TTC549 (cell line): Measurements from ENCODE around the gene PGAM2.

Source experiments
- FAIRE-seq: peaks from 2 replicates; lab custom pipeline; 2012; peaks lifted over from hg19 to GRCh38; lab: Jason Lieb, UNC

The PGAM2 gene

DNA sequence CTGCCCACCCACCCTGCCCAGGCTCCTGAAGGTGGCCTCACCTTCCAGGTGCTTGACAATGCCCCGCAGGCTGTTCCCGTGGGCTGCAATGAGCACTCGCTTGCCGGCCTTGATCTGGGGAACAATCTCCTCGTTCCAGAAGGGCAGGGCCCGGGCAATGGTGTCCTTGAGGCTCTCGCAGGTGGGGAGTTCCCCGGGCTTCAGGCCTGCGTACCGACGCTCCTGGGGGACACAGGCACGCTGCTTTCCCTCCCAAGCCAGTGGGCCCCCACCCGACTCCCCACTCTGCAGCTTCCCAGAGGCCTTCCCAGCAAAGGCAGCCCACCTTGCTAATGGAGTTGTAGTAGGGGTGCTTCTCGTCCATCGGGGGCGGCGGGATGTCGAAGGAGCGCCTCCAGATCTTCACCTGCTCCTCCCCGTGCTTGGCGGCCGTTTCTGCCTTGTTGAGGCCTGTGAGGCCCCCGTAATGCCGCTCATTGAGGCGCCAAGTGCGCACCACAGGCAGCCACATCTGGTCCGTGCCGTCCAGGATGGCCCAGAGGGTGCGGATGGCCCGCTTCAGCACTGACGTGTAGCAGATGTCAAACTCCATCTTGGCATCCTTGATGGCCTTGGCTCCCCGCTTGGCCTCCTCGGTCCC is 456 bp downstream of the PGAM2 start:
- FAIRE-seq: no peak

DNA sequence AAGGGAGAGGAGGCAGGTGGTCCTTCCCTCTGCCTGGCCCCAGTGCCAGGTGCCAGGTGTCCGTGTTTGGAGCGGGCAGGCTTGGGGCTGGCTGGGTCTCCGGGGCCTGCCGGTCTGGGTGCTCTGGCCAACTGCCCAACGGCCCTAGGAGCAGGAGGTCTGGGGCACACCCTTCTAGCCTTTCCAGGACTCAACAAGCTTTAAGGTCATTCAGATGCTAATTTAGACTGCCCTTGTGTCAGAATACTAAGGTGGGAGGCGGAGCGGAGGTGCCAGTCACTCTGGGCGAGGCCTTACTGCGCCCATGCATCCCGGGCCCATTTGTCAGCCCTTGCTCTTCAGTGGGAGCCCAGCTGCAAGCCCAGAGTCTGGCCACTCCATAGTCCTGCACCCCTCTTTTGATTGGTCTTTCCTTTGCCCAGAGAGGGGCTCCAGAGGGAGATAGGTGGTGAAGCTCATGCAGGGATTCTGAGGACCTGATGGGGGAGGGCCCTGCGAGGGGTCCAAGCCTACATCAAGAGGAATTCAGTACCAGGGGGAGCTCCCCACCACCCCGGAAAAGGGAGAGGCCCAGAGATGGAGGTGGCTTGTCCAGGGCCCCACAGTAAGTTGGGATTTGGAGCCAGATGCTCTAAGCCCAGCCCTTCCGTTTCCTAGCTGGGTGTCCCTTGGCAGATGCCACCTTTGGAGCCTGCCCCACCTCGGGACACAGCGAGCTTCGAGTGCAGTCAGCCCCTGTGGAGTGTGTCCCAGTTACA is 1.3 kb downstream of the PGAM2 start:
- FAIRE-seq: no peak

DNA sequence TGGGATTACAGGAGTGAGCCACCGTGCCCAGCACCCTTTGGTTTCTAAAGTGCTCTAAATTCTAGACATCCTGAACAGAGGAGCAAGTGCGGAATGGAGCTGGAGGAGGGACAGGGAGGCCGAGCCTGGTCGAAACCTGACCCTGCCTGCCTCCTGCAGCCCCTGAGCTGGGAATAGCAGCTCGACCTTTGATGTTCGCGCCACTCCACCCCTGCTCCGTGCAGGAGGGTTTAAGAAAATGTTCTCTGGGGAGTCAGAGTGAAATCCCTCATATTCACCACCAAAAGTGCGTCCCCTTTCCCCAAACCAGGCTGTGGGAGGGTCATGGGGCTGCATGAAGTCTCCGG is 1.8 kb downstream of the PGAM2 start:
- no peak for FAIRE-seq

DNA sequence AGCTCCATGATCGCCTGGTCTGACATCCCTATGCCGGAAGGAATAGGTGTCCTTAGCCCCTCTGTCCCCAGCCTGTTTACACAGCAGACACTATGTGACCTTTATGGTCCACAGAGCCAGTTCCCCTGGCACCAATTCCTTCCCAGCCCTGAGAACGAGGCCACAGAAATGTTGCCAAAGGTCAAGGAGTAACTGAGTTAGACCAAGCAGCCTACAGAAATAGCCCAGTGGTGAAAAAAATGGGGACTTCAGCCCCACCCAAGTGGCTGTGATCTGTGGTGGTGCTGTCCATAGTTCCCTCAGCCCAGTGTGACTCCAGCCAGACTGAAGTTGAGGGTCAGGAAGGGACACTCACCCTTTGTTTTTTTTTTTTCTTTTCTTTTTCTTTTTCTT is 2.5 kb downstream of the PGAM2 start:
- FAIRE-seq: no peak

DNA sequence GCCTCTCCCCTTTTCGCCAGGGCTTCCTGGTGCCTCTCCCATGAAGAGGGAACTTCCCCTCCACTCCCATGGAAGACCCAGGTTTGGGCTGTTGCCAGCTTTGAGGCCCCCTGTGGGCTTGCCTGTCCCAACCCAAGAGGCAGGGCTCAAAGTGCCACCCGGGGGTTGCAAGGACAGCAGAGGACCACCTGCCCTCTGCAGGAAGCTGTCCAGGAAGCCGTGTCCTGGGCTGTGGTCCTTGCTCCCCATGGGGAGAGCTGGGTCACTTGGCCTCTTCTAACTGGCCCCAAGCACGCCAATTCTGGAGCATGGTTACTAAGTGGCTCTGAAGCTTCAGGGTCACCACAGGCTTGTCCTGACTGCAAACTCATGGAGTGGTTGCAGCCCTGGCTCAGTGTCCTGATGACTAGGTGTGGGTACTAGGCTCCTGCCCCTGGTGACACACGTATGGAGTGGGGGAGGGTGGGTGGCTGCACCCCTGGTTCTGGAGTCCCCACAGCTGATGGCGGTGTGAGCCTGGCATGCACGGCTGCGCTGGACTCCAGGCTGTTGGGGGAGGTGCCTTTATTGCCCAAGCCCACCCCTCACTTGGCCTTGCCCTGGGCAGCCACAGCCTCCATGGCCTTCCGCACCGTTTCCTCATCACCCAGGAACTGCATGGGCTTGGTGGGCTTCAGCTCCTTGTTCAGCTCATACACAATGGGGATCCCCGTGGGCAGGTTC is 3.0 kb downstream of the PGAM2 start:
- FAIRE-seq: no peak

DNA sequence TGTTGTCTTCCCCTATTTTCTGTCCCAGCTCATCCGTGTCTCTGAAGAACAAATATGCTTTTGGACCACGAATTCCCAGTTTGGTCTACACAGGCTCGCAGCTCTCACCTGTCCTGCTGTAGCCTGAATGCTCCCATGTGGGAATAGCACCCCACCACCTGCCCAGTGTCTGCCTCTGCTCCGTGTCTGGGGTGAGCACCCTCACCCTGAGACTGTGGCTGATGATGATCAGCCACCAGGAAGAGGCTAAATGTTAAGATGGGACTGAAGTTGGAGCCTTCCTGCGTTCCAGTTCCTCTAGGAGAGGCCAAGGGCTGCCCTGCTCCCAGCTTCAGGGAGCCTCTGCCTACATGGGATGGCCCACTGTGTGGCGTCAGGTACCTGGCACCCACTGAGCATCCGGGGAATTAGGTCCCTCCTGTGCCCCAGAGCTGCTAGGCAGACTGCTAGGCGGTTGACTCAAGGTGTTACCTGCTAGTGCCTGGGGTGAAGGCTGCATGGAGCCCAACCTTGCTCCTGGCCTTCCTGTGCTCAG is 3.7 kb downstream of the PGAM2 start:
- FAIRE-seq: no peak

DNA sequence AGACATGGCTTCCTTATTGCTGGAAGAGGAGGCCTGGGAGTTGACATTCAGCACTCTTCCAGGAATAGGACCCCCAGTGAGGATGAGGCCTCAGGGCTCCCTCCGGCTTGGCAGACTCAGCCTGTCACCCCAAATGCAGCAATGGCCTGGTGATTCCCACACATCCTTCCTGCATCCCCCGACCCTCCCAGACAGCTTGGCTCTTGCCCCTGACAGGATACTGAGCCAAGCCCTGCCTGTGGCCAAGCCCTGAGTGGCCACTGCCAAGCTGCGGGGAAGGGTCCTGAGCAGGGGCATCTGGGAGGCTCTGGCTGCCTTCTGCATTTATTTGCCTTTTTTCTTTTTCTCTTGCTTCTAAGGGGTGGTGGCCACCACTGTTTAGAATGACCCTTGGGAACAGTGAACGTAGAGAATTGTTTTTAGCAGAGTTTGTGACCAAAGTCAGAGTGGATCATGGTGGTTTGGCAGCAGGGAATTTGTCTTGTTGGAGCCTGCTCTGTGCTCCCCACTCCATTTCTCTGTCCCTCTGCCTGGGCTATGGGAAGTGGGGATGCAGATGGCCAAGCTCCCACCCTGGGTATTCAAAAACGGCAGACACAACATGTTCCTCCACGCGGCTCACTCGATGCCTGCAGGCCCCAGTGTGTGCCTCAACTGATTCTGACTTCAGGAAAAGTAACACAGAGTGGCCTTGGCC is 4.3 kb downstream of the PGAM2 start:
- no peak for FAIRE-seq

DNA sequence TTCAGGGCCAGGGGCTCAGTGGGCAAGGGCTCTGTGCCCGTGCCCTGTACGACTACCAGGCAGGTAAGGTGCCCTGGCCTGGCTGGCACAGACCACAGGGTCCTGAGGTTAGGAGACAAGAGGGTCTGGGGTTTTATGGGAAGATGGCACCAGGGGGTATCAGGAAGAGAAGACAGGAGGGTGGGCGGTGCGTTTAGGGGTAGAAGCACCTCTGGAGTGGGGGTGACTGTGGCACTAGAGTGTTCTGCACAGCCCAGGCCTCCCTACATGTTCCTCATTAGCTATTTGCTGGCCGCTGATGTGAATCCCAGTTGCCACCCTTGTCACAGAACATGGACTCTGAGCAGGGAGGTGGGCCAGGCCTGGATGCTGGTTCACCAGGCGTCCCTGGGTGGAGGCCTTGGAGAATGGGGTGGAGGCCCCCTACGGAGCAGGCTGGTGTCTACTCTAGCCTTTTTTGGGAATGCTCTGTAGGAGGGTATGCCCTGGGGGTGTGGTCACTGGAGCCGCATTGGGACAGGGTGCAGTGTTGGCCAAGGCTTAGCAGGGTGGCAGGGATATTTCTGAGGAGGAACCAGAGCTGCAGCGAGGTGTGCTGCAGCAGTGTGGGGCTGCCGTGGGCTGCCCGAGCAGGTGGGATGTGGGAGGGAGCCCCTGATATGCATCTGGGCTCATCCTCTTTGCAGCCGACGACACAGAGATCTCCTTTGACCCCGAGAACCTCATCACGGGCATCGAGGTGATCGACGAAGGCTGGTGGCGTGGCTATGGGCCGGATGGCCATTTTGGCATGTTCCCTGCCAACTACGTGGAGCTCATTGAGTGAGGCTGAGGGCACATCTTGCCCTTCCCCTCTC is 5.0 kb downstream of the PGAM2 start:
- no peak for FAIRE-seq

DNA sequence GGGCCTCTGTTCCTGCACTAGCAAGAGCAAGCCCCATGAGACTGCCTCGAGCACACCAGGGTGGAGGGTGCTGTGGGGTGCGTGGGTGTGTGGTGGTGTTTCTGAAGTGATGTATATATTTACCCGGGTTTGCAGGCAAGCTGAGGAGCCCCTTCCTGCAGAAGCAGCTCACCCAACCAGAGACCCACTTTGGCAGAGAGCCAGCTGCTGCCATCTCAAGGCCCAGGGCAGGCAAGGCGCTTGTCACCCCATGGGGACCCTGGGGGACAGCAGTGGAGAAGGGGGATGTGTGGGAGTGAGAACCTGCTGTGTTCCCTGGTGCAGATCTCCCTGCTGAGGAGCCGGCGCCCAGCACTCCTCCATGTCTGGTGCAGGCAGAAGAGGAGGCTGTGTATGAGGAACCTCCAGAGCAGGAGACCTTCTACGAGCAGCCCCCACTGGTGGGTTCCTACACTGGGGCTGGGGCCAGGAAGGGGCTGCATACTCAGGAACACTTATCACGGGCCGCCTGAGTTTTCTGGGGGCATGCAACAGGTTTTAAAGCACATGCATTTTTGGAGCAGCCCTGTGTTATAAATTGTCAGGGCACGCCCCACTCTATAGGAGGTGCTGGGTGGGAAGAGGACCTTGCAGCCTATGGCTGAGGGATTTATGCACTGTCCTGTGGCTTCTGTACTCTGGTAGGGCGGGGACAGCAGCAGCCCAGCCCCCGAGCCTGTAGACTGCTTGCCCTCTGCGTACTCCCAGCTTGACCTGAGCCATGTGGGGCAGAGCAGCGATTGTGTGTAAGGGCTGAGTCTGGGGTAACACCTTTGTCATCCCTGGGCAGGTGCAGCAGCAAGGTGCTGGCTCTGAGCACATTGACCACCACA is 5.9 kb downstream of the PGAM2 start:
- FAIRE-seq: no peak

DNA sequence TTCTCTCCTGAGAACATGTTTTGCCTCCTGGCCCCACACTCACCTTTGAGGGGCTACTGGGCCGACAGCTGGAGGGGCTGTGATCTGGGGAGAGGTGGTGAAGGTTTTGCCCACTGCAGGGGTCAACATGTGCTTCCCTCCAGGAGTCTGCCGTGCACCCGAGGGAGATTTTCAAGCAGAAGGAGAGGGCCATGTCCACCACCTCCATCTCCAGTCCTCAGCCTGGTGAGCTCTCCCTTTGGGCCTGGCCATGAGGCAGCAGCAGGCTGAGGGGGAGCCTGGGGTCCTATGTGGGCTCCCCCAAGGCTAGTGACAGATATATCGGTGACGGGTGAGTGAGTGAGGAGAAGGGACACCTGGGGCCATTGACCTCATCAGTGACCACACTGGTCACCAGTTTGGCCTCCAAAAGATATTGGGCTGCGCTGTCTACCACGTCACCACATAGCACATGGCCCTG is 6.6 kb downstream of the PGAM2 start:
- no peak for FAIRE-seq

DNA sequence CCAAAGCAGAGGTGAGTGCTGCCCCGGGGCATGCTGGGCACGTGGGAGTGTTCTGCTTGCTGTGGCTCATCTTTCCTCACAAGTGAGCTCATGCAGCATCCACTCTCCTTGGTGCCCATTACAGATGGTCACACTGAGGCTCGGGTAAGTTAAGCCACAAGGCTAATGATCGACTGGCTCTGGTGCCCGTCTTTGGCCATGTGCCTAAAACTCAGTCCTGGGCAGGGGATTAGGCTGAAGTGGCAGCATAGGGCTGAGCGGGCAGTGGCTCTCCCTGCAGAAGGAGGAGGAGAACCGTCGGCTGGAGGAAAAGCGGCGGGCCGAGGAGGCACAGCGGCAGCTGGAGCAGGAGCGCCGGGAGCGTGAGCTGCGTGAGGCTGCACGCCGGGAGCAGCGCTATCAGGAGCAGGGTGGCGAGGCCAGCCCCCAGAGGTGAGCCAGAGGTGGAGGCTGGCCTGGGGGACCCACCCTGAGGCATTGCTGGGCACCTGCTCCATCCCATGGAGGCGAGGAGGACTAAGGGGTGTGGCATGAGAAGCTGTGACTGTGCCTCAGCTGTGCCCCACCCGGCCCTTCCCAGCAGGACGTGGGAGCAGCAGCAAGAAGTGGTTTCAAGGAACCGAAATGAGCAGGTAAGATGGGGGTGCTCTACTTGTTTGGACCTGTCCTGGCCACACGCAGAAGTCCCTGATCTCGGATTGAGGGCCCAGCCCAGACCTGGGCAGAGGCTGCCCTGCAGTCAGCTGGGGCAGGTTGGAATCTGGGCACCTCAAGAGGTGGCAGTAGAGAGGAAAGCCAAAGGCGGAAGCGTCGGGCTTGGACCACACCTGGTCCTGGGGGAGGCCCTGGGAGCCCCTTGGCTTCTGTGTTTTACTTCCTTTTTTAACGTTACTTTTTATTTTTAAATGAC is 7.3 kb downstream of the PGAM2 start:
- no peak for FAIRE-seq

DNA sequence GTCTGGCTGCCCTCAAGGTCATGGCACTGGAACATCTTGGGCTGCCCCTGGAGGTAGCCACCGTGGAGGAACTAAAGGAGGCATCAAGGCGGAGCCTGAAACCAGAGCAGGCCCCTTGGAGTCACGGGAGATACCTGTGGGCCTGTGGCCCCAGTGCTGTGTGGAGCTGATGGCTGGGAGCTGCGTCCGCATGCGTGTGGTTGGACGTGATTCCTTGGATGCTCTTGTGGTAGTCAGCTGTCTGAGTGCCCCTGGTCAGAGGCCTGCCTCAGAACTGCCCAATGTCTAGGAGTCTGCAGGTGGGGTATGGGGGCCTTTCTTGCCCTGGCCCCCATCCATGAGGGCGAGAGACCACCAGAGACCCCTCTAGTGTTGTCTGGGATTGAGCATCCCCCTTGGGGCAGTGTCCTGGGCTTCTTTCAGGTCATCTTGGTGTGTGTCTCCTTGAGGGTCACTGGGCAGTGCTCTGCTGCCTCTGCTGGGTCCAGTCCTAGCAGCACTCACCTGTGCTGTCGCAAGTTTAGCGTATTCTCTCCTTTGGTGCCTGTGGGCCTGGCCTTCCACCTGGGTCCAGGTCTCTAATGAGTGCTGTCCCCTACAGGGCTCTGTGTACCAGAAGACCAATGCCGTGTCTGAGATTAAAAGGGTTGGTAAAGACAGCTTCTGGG is 8.1 kb downstream of the PGAM2 start:
- FAIRE-seq: no peak

DNA sequence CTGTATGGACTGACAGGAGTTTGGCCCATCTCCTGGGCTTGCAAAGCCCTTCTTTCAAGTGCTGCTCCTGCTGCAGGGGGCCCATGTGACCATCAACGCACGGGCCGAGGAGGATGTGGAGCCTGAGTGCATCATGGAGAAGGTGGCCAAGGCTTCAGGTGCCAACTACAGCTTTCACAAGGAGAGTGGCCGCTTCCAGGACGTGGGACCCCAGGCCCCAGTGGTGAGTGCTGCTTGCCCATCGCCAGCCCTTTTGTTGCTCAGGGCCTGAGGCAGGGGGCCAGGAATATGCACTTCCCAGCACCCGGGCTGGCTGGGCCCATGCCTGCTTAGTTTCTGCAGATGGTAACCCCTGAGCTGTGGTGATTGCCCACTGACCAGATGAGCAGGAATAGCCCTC is 8.7 kb downstream of the PGAM2 start:
- no peak for FAIRE-seq

DNA sequence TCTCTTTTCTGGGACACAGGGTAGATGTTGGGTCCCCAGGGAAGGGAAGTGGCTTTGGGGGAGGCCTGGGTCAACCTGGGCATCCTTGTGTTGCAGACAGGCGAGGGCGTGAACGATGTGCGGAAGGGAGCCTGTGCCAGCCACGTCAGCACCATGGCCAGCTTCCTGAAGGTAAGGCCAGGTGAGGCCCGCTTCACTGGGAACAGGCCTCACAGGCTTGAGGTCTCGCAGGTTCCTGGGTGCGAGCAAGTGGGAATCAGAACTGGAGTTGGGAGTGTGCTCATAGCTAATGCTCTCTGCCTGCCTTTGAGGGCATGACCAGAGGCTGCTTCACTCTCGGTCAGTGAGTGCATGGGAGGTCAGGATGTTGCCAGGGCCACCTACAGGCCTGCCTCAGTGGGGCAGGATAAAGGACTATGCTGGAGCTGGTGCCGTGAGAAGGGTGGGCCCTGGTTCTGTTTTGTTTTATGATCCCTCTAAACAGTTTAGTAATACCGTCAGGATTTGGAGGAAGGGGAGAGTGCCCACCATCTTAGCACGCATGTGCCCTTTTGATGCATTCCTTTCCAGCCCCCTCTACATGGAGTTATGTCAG is 12.5 kb downstream of the PGAM2 start:
- no peak for FAIRE-seq

DNA sequence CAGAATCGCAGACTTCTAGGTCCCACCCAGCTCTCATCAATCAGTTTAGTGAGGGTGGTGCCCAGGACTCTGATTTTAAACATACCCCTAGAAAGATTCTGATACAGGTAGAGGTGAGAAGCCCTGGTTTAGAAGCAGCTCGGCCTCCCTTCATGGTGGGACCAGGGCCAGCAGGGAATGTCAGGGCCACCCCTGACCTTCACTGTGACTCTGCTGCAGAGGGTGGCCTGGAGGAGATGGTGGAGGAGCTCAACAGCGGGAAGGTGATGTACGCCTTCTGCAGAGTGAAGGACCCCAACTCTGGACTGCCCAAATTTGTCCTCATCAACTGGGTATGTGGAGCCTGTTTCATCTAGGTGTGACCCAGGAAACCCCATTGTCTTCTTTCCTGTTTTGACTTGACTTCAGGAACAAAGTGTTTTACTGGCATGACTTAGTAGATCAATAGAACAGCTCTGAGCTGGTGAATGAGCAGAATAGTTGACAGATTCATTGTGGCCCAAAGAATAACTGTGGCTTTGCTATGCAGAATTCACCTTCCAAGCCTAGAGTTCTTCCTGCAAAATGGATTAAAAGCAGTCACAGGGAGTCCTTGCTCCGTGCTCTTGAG is 13.7 kb downstream of the PGAM2 start:
- no peak for FAIRE-seq

DNA sequence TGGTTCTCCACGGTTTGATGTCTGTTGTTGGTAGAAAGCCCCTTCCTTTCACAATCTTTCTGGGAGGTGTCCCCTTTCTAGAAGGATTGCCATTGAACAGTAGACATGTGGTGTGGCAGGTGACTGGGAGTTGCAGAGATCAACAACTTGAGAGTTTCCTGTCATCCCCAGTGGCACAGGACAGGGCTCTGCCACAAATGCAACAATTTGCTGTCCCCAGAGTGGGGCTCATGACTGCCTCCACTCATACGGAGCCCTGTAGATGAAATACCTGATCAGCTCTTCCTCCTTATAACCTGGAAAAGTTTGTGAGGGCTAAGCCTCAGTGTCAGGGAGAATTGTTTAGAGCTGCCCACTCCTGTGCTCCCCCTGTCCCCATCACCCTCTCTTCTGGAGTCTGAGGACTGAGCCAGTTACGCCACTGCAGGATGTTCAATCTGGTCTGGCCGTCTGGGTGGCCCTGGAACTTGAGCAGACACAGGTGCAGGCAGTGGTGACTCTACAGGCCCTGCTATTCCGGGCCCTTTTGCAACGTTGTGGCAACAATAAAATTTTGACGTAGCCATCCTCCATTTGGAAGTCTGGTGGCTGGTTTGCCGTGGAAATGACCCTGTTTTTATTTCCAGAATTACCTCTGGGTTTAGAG is 14.3 kb downstream of the PGAM2 start:
- no peak for FAIRE-seq

DNA sequence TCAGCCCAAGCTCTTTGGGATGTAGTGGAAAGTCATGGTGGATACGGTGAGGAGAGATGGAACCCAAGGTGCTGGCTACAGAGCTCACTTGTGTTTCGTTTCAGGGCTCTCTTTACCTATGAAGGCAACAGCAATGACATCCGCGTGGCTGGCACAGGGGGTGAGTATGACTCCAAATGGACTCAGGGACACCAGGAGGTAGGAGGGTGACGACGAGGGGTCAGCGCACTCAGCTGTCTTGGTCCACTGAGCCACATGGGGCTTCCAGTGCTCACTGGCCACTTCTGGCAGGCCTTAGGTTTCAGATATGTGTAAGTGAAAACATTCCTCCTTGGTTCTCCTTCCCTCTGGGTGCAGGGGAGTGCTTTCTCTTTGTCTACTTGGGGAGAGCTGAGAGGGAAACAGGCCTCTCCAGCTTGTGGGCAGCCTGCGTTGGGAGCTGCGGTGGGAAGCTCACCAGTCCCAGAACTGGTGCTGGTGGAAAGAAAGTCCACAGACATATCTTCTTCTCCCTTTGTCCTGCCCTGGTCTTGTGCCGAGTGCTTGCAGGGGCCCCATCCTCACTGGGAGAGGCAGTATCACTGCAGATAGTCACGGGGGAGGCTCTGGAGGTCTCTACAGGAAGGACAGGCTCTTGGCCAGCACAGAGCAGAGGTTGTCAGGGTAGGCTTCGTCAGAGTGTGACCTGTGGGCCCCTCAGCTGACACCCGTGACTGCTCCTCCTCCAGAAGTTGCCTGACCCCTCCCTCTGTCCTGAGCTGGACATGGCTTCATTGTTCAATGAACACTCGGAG is 15.0 kb downstream of the PGAM2 start:
- FAIRE-seq: no peak
